Motor neuron (in vitro differentiated cells): ENCODE measurements around the gene AMBRA1. TPM values are rescaled to one million over a fixed set of nuclear protein-coding genes. Genes with fewer than 3 reads are reported as not detected.
A peak's percentile ranks its signal among the peaks of the same experiment; 100 is the strongest.
"Not testable (repeated sequence)": the region's sequence is repeated elsewhere in the genome, so short reads cannot be mapped to it uniquely, and the experiment has no call there.

Source experiments
- ATAC-seq, 8 experiments: fragments of 200-7000 bp; cut with Tn5 transposase; replicated peaks in 6 of 8; 2 replicates each; pipeline ENCODE4 v1.8.0; 2021; ENCODE audit warnings: mild to moderate bottlenecking in 8 of 8, moderate library complexity in 8 of 8
- H3K27ac ChIP-seq, 2 donors: fragments of 250-450 bp; sonication (Bioruptor Pico); 2 replicates each; pipeline ENCODE4 v1.9.0; 2021; ENCODE audit warnings: antibody characterized with exemption in 2 of 2, mild to moderate bottlenecking in 2 of 2, moderate library complexity in 1 of 2
- H3K4me1 ChIP-seq, 2 donors: fragments of 250-450 bp; sonication (Bioruptor Pico); replicated peaks in 1 of 2; 2 replicates each; pipeline ENCODE4 v1.6.1; 2021; ENCODE audit warnings: antibody characterized with exemption in 2 of 2, mild to moderate bottlenecking in 2 of 2, moderate library complexity in 1 of 2
- H3K4me3 ChIP-seq, 5 donors: fragments of 250-450 bp; sonication (Bioruptor Pico); 2 replicates each; pipeline ENCODE4 v1.9.0; 2021; ENCODE audit warnings: antibody characterized with exemption in 5 of 5, mild to moderate bottlenecking in 5 of 5, moderate library complexity in 4 of 5
- WGBS, 10 experiments: fragments of 450-650 bp; shearing (Covaris generic); methylation state at CpG; one replicate each; pipeline ENCODE4 v1.0.0; 2022; 5-methylcytosine and 5-hydroxymethylcytosine counted together
- in situ Hi-C, 9 experiments: fragments of 400-800 bp; cut with MboI; loops; one replicate each; pipeline ENCODE4 v1.15.0; 2021; ENCODE audit warnings: low sequenced_read_pairs in 9 of 9, low pct_unique_long_range_greater_than_20kb in 2 of 9; ENCODE audit not compliant: unreplicated experiment in 9 of 9
- total RNA-seq, 8 experiments: library from RNA; unstranded; fragments of 300-600 nt; gene quantifications; 2 replicates each; pipeline versions ENCODE4 v1.2.3 to v1.2.4, GENCODE V29; 2022

AMBRA1 gene
- total RNA-seq, 8 experiments from 2014 or later: 20.2 to 44.3 (median 24.9) TPM

- peaks cover 10 to 11% of the 10 kb centered on the region in 2 donors for H3K4me1 ChIP-seq
- ATAC-seq: peak in 6 of 8 experiments; percentile 40 to 62 (median 49)
- H3K4me3 ChIP-seq: no peak overlapping the region
- H3K27ac ChIP-seq: no peak overlapping the region
- WGBS, 10 experiments: 86 to 100% (median 95%) methylated on average over 1 to 6 of the region's 8 CpGs; no CpG with 5 or more reads in 1 of the 10 experiments
- in situ Hi-C loops: loop anchor here in 1 of 9 experiments (10.0 kb wide), 1 partner anchor 126 kb away; the partner anchor contains the start of gene CHRM4
Observed at GRCh38 chr11:46520971-46521745, 72.7 kb downstream of the AMBRA1 start.

- Histone ChIP-seq H3K27ac (no peak overlapping the region), H3K4me3 (no peak overlapping the region), H3K4me1 (peaks cover 10 to 11% of the 10 kb centered on the region in 2 donors)
- no peak for ATAC-seq
- WGBS, 10 experiments: 35 to 100% (median 86%) methylated on average over 1 to 3 of the region's 3 CpGs; no CpG with 5 or more reads in 2 of the 10 experiments
- in situ Hi-C loops: no loop called here
Observed at GRCh38 chr11:46519351-46519750, 74.5 kb downstream of the AMBRA1 start.

DNA sequence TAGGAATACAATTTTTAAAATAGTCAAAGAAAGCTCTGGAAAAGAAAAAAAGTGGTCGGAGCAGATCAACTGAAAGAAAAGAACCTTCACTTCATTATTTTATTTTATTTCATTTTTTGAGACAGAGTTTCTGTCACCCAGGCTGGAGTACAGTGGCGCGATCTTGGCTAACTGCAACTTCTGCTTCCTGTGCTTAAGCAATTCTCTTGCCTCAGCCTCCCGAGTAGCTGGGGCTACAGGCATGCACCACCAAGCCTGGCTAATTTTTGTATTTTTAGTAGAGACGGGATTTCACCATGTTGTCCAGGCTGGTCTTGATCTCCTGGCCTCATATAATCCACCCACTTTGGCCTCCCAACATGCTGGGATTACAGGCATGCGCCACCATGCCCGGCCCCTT, 74.9 kb downstream of the AMBRA1 start:
- in situ Hi-C loops, ATAC-seq, H3K27ac ChIP-seq, H3K4me3 ChIP-seq: not testable (repeated sequence)
- peaks cover 14% of the 10 kb centered on the region in 2 donors for H3K4me1 ChIP-seq
- 81 to 100% (median 95%) methylated on average over 2 to 7 of the region's 7 CpGs for WGBS, 10 experiments

DNA sequence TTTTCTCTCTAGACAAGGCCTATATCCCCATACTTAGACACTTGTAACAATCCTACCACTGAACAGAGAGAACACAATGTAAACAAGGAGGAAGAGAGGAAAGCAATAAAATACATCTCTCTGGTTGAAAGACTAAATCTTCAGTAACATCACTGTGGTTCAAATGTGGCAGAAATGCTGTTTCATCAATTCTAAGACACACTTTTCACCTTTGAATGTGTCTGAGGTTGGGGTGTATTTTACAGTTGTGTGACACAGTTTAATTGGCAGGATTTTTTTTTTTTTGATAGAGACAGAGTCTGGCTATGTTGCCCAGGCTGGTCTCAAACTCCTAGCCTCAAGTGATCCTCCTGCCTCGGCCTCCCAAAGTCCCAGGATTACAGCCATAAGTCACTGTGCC, 79.5 kb downstream of the AMBRA1 start:
- ATAC-seq: no peak
- in situ Hi-C loops: no loop called here
- peak overlapping the region in 1 of 2 donors; percentile 76 for H3K27ac ChIP-seq
- no peak overlapping the region for H3K4me3 ChIP-seq
- 100% methylated on average over 1 of the region's 1 CpG; no CpG with 5 or more reads in 7 of the 10 experiments for WGBS, 10 experiments
- H3K4me1 ChIP-seq: peaks cover 10 to 29% of the 10 kb centered on the region in 2 donors

DNA sequence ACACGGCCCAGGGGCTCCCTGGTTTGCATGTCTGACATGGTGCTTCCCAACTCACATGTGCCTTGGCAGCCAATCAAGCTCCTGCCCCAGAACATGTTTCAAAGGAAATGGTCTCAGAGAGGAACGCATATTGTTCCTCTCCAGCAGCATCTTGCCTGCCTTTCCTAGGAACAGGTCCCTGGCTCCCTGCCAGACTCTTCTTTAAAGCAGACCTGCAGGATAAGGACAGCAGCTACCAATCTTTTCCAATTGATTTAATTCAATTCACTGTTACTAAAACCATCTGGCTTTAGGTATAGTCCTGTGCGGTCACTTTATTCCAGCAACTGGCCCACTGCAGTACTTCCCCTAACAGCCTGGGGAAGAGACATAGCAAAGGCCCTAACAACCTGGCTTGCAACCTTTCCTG, 79.9 kb downstream of the AMBRA1 start:
- 41 to 100% (median 69%) methylated on average over 1 to 3 of the region's 3 CpGs; no CpG with 5 or more reads in 3 of the 10 experiments for WGBS, 10 experiments
- peak overlapping the region; percentile 24 to 76 for H3K27ac ChIP-seq
- in situ Hi-C loops: no loop called here
- peak; percentile 39 to 98 (median 94) for ATAC-seq
- peaks cover 10 to 29% of the 10 kb centered on the region in 2 donors for H3K4me1 ChIP-seq
- H3K4me3 ChIP-seq: no peak overlapping the region

- Histone ChIP-seq H3K4me3 (no peak overlapping the region), H3K4me1 (peaks cover 10 to 29% of the 10 kb centered on the region in 2 donors), H3K27ac (no peak overlapping the region)
- ATAC-seq: no peak
- 75 to 100% (median 95%) methylated on average over 2 to 4 of the region's 5 CpGs; no CpG with 5 or more reads in 2 of the 10 experiments for WGBS, 10 experiments
- in situ Hi-C loops: no loop called here
Observed at GRCh38 chr11:46512261-46512881, 81.5 kb downstream of the AMBRA1 start.

- peaks cover 10 to 29% of the 10 kb centered on the region in 2 donors for H3K4me1 ChIP-seq
- WGBS, 10 experiments: 57 to 100% (median 92%) methylated on average over 1 to 2 of the region's 2 CpGs; no CpG with 5 or more reads in 5 of the 10 experiments
- H3K4me3 ChIP-seq: no peak overlapping the region
- in situ Hi-C loops: no loop called here
- ATAC-seq: no peak
- H3K27ac ChIP-seq: no peak overlapping the region
Observed at GRCh38 chr11:46511342-46511741, 82.5 kb downstream of the AMBRA1 start.

DNA sequence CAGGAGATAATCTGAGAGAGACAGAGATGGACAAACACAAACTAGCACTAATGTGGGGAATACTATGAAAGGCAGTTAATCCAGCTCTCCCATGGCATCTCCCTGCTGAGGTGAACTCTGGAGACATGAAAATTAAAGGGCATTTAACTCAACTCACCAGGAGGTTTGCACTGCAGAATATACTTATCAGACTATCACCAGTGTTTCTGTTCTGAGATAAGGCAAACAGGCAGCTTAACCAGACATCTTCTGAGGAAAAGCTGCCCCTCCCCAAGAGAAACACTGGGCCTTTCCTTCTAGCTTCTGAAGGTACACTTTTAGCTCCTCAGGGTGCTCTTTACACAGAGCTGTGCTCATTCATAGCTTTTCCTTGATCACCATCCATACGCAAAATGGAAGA, 85.5 kb downstream of the AMBRA1 start:
- peaks cover 1 to 20% of the 10 kb centered on the region in 2 donors for H3K4me1 ChIP-seq
- ATAC-seq: no peak
- H3K27ac ChIP-seq: no peak overlapping the region
- H3K4me3 ChIP-seq: no peak overlapping the region
- 92 to 100% (median 100%) methylated on average over 1 of the region's 1 CpG; no CpG with 5 or more reads in 4 of the 10 experiments for WGBS, 10 experiments
- in situ Hi-C loops: no loop called here

GRCh38 chr11:46506483-46506791, 87.4 kb downstream of the AMBRA1 start:
- in situ Hi-C loops: no loop called here
- Histone ChIP-seq H3K4me1 (peaks cover 0 to 5% of the 10 kb centered on the region in 2 donors), H3K27ac (no peak overlapping the region), H3K4me3 (no peak overlapping the region)
- 80 to 100% (median 86%) methylated on average over 1 to 2 of the region's 2 CpGs; no CpG with 5 or more reads in 3 of the 10 experiments for WGBS, 10 experiments
- no peak for ATAC-seq

- WGBS, 10 experiments: 90 to 100% (median 98%) methylated on average over 1 to 5 of the region's 6 CpGs; no CpG with 5 or more reads in 2 of the 10 experiments
- in situ Hi-C loops: no loop called here
- H3K4me3 ChIP-seq: no peak overlapping the region
Observed at GRCh38 chr11:46505741-46506482, 87.9 kb downstream of the AMBRA1 start.

DNA sequence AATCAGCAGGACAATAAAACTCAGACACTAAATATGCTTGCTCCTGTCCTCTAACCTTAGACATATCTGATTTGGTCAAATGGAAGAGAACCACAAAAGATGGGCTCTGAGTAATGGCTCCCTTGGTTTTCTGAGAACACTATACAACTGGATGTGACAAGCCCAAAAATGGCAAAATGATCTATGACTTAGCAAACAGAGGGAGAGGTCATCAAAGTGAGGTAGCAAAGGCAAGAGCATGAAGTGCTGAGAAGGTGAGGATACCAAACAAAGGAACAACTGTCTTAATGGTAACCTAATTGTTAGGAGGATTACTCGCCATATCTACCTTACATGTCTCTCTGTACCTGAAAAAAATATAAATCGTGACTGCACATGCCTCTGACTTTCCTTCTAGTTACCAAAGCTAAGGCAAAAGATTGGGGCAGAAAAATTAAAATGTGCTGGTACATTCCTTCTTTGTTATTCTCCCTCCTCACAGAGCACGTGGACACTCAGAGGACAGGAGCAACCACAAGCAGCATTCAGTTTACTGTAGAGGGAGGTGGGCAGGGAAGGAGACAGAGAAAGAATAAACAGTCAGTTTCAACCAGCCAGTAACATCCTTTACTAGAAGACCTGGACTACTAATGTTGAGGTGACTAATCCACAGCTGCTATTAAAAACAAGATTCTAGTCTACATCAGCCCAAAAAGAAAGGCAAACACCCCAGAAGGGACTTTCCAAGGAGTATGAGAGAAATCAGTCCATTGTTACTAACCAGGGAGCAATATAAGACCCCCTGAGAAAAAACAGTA, 88.8 kb downstream of the AMBRA1 start:
- WGBS, 10 experiments: 70 to 100% (median 92%) methylated on average over 1 to 3 of the region's 3 CpGs; no CpG with 5 or more reads in 1 of the 10 experiments
- Histone ChIP-seq H3K4me1 (no peaks in the 10 kb centered on the region), H3K4me3 (no peak overlapping the region), H3K27ac (no peak overlapping the region)
- ATAC-seq: peak in 1 of 8 experiments; percentile 14
- in situ Hi-C loops: no loop called here

More at GRCh38 chr11:46505741-46506482, 87.9 kb downstream of the AMBRA1 start:
- peak in 2 of 8 experiments; percentile 25 to 38 for ATAC-seq
- Histone ChIP-seq H3K27ac (no peak overlapping the region), H3K4me1 (no peaks in the 10 kb centered on the region)

- H3K4me3 ChIP-seq: no peak overlapping the region
- in situ Hi-C loops: no loop called here
- WGBS, 10 experiments: 40 to 100% (median 70%) methylated on average over 1 to 4 of the region's 5 CpGs; no CpG with 5 or more reads in 3 of the 10 experiments
- H3K4me1 ChIP-seq: peaks cover 6 to 15% of the 10 kb centered on the region in 2 donors
- no peak overlapping the region for H3K27ac ChIP-seq
- ATAC-seq: no peak
Observed at GRCh38 chr11:46499821-46500220, 94.0 kb downstream of the AMBRA1 start.
